Astrocyte (in vitro differentiated cells and primary cell): ENCODE measurements around the gene ELK3.

ENCODE experiments used
- EZH2 ChIP-seq: IDR thresholded peaks from 2 replicates; pipeline ENCODE4 v1.6.1; 2012; ENCODE audit warnings: mild to moderate bottlenecking, low read length, inconsistent platforms; ENCODE audit not compliant: insufficient read depth
- TF ChIP-seq, protein P1 (sequence below): IDR thresholded peaks from 2 replicates; pipeline ENCODE4 v1.5.1; 2011; ENCODE audit warnings: low read depth, mild to moderate bottlenecking, inconsistent platforms, low read length, moderate library complexity; ENCODE audit not compliant: insufficient read depth

DNA sequence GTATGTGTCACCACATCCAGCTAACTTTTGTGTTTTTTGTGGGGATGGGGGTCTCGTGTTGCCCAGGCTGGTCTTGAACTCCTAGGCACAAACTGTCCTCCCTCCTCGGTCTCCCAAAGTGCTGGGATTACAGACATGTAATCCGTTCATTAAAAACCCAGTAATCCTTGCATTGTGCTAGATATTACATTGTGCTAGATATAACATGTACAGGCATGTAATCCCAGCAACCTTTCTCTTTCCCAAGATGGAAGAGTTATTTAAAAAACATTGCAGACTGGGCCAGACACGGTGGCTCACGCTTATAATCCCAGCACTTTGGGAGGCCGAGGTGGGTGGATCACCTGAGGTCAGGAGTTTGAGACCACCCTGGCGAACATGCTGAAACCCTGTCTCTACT lies 19.7 kb downstream of the ELK3 start:
- TF ChIP-seq, protein P1, sequence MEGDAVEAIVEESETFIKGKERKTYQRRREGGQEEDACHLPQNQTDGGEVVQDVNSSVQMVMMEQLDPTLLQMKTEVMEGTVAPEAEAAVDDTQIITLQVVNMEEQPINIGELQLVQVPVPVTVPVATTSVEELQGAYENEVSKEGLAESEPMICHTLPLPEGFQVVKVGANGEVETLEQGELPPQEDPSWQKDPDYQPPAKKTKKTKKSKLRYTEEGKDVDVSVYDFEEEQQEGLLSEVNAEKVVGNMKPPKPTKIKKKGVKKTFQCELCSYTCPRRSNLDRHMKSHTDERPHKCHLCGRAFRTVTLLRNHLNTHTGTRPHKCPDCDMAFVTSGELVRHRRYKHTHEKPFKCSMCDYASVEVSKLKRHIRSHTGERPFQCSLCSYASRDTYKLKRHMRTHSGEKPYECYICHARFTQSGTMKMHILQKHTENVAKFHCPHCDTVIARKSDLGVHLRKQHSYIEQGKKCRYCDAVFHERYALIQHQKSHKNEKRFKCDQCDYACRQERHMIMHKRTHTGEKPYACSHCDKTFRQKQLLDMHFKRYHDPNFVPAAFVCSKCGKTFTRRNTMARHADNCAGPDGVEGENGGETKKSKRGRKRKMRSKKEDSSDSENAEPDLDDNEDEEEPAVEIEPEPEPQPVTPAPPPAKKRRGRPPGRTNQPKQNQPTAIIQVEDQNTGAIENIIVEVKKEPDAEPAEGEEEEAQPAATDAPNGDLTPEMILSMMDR = no peak
- TF ChIP-seq EZH2 = no peak
